Natural killer cell (primary cell): ENCODE results near the gene PRDM4. TPM values are rescaled to one million over a fixed set of nuclear protein-coding genes. Genes with fewer than 3 reads are reported as not detected.

Experiments used
- ATAC-seq, 3 donors: fragments of 150-1000 bp in 2 of 3; fragments of 200-7000 bp in 1 of 3; cut with Tn5 transposase; 1 replicate in 1 of 3; 2 replicates in 2 of 3; pipeline ENCODE4 v1.10.0; 2021; ENCODE audit warnings: mild to moderate bottlenecking in 2 of 3, moderate library complexity in 2 of 3
- DNase-seq, 2 donors: peaks; one replicate each; pipeline versions ENCODE4 v3.0.0 to v3.0.0-alpha.2; 2013 to 2021; ENCODE audit warnings: mixed read lengths in 1 of 2
- H3K27ac ChIP-seq: one replicate; pipeline ENCODE4 v1.5.1; 2013; ENCODE audit warnings: mild to moderate bottlenecking, low read length
- H3K27me3 ChIP-seq: one replicate; pipeline ENCODE4 v1.6.1; 2013; ENCODE audit warnings: low read length; ENCODE audit not compliant: control insufficient read depth, insufficient read depth
- H3K36me3 ChIP-seq: one replicate; pipeline ENCODE4 v1.6.1; 2013; ENCODE audit warnings: low read length; ENCODE audit not compliant: control insufficient read depth, insufficient read depth
- H3K4me1 ChIP-seq: one replicate; pipeline ENCODE4 v1.6.1; 2013; ENCODE audit warnings: low read length; ENCODE audit not compliant: control insufficient read depth, insufficient read depth
- H3K4me3 ChIP-seq: one replicate; pipeline ENCODE4 v1.5.1; 2013; ENCODE audit warnings: low read length
- H3K9me3 ChIP-seq: one replicate; pipeline ENCODE4 v1.6.1; 2013; ENCODE audit warnings: low read length; ENCODE audit not compliant: control insufficient read depth, insufficient read depth
- H3K27ac Mint-ChIP-seq, 2 donors: one replicate each; pipeline ENCODE4 v1.8.0; 2022; ENCODE audit warnings: mild to moderate bottlenecking in 2 of 2, mixed read lengths in 2 of 2, moderate library complexity in 1 of 2
- H3K27me3 Mint-ChIP-seq, 2 donors: one replicate each; pipeline ENCODE4 v1.8.0; 2022; ENCODE audit warnings: low read depth in 2 of 2, mixed read lengths in 2 of 2
- H3K36me3 Mint-ChIP-seq: one replicate; pipeline ENCODE4 v1.8.0; 2022; ENCODE audit warnings: mixed read lengths
- H3K4me1 Mint-ChIP-seq, 2 donors: one replicate each; pipeline ENCODE4 v1.8.0; 2022; ENCODE audit warnings: mixed read lengths in 2 of 2
- H3K4me3 Mint-ChIP-seq: one replicate; pipeline ENCODE4 v1.8.0; 2022; ENCODE audit warnings: mild to moderate bottlenecking, moderate library complexity, mixed read lengths
- H3K9me3 Mint-ChIP-seq, 2 donors: one replicate each; pipeline ENCODE4 v1.8.0; 2022; ENCODE audit warnings: mixed read lengths in 2 of 2
- CTCF ChIP-seq: fragments of 200-600 bp; IDR thresholded peaks from one replicate; pipeline ENCODE4 v1.8.0; 2022; ENCODE audit warnings: antibody characterized with exemption
- WGBS: methylation state at CpG from one replicate; pipeline ENCODE4 v1.1.7; 2013; ENCODE audit warnings: missing lambda C conversion rate; ENCODE audit not compliant: insufficient coverage; 5-methylcytosine and 5-hydroxymethylcytosine counted together
- intact Hi-C: fragments of 100-400 bp; cut with micrococcal nuclease; formaldehyde crosslinking; loops from one replicate; pipeline ENCODE4 v1.14.2; 2022
- total RNA-seq, 4 donors: library from RNA; stranded (reverse); fragments of 120-200 nt in 1 of 4; gene quantifications; one replicate each; pipeline versions ENCODE4 v1.2.3 to v1.2.4, GENCODE V29; 2013 to 2022

Gene PRDM4
- total RNA-seq, 3 donors from 2014 or later (not counting 1 experiment from before 2014, with no cell fraction given) = 37.0 to 49.5 (median 40.5) TPM

DNA sequence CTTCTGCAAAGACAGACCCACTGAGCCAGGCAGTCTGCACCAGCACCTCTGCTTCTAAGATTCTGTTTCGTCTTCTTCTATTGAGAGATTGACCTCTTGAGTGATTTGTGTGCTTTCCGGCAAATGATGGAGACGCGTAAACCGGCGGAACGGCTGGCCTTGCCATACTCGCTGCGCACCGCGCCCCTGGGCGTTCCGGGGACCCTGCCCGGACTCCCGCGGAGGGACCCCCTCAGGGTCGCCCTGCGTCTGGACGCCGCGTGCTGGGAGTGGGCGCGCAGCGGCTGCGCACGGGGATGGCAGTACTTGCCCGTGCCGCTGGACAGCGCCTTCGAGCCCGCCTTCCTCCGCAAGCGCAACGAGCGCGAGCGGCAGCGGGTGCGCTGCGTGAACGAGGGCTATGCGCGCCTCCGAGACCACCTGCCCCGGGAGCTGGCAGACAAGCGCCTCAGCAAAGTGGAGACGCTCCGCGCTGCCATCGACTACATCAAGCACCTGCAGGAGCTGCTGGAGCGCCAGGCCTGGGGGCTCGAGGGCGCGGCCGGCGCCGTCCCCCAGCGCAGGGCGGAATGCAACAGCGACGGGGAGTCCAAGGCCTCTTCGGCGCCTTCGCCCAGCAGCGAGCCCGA is 14.3 kb upstream of the PRDM4 start:
- Mint-ChIP-seq H3K27me3 (peaks cover 57 to 64% of the 10 kb centered on the region in 2 donors), H3K4me1 (peaks cover 12 to 14% of the 10 kb centered on the region in 2 donors), H3K27ac (no peak overlapping the region), H3K36me3 (no peaks in the 10 kb centered on the region), H3K9me3 (no peaks in the 10 kb centered on the region), H3K4me3 (no peak overlapping the region)
- no peak for TF ChIP-seq CTCF
- ATAC-seq = peak in 1 of 3 donors; percentile 38
- DNase-seq = no peak
- Histone ChIP-seq H3K4me3 (no peak overlapping the region), H3K9me3 (no peaks in the 10 kb centered on the region), H3K27me3 (peaks cover 18% of the 10 kb centered on the region), H3K27ac (no peak overlapping the region), H3K4me1 (peaks cover 5% of the 10 kb centered on the region), H3K36me3 (no peaks in the 10 kb centered on the region)
- 3% methylated on average over 66 of the region's 66 CpGs for WGBS
- intact Hi-C loops = no loop called here

GRCh38 chr12:107774349-107775029 is 13.6 kb upstream of the PRDM4 start, which contains the start of gene ASCL4:
ASCL4 (plus strand) TSS chr12:107774704; CDS start chr12:107775219, 515 bp downstream.
- Mint-ChIP-seq H3K36me3 (no peaks in the 10 kb centered on the region), H3K4me3 (no peak within 1 kb of the TSS), H3K4me1 (peaks cover 12 to 14% of the 10 kb centered on the region in 2 donors), H3K27me3 (peaks cover 52 to 61% of the 10 kb centered on the region in 2 donors), H3K27ac (no peak within 1 kb of the TSS), H3K9me3 (no peaks in the 10 kb centered on the region)
- intact Hi-C loops = no loop called here
- H3K4me3 ChIP-seq = no peak within 1 kb of the TSS
- WGBS = 35% methylated on average over 13 of the region's 13 CpGs
- no peak within 1 kb of the TSS for H3K27ac ChIP-seq
- peaks cover 18% of the 10 kb centered on the region for H3K27me3 ChIP-seq
- DNase-seq (no peak), ATAC-seq (no peak)
- no peaks in the 10 kb centered on the region for H3K9me3 ChIP-seq
- TF ChIP-seq CTCF = no peak
- H3K36me3 ChIP-seq = no peaks in the 10 kb centered on the region
- H3K4me1 ChIP-seq = peaks cover 5% of the 10 kb centered on the region

DNA sequence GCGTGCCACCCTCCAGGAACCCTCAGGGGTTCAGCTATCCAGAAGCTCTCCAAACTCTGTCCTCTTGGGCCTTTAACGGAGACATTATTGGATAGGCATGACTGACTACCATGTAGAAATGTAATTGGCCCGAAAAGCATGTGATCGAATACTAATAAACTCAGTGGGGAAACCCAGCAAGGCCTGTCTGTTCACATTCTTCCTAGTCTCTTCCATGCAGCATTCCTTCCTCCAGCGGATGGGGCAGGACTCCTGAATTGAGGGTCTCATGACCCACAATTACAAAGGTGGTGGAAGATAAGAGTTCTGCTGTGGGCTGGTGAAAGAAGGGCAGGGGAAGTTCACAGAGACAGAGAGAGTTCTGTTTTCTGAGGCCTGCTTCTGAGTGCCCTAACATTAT is 6.5 kb upstream of the PRDM4 start:
- peaks cover 2% of the 10 kb centered on the region for H3K27me3 ChIP-seq
- H3K36me3 ChIP-seq = no peaks in the 10 kb centered on the region
- intact Hi-C loops = no loop called here
- Mint-ChIP-seq H3K27me3 (peaks cover 9 to 20% of the 10 kb centered on the region in 2 donors), H3K27ac (no peak overlapping the region), H3K9me3 (no peaks in the 10 kb centered on the region), H3K4me1 (no peaks in the 10 kb centered on the region), H3K36me3 (no peaks in the 10 kb centered on the region), H3K4me3 (no peak overlapping the region)
- H3K9me3 ChIP-seq = no peaks in the 10 kb centered on the region
- DNase-seq = no peak
- no peaks in the 10 kb centered on the region for H3K4me1 ChIP-seq
- no peak for TF ChIP-seq CTCF
- ATAC-seq = no peak
- WGBS = 83% methylated on average over 4 of the region's 5 CpGs
- H3K4me3 ChIP-seq = no peak overlapping the region
- H3K27ac ChIP-seq = no peak overlapping the region
